GM21367 (cell line): Measurements from ENCODE around the gene GPR18.
A peak's percentile ranks its signal among the peaks of the same experiment; 100 is the strongest.
"Not testable (repeated sequence)": the region's sequence is repeated elsewhere in the genome, so short reads cannot be mapped to it uniquely, and the experiment has no call there.

Experiments
- ATAC-seq: cut with Tn5 transposase; IDR thresholded peaks from one replicate; pipeline ENCODE4 v1.9.1; 2021; ENCODE audit not compliant: unreplicated experiment

Gene GPR18

DNA sequence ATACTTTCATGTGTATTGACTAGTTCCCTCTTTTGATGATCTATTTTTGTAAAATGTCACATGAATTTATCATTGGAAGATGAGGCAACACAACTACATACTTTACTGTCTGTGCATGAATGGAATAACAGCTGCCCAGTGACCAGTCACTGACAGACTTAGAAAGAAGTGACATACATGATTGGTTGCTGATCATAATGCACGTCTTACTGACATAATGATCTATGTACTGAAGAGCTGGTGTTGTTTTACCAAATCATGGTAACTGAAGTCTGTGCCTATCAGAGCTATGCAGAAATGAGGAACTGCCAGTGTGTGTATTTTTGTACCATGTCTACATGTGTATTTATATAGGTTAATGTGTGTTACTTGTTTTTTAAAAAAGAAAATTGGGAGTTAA is 26.5 kb downstream of the GPR18 start:
- ATAC-seq: no peak

DNA sequence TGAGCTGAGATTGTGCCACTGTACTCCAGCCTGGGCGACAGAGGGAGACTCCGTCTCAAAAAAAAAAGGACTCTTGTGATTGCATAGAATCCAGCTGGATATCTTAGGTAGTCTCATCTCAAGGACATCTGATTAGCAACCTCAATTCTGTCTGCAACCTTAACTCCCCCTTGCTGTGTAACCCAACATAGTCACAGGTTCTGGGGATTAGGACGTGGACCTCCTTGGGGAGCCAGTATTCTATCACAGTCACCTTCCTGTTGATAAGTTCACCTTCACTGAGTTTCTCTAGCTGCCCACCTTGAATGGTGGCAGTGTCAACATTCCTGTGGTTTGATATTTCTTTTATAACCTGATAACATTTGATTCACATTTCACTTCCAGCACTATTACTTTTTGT is 27.2 kb downstream of the GPR18 start:
- no peak for ATAC-seq

DNA sequence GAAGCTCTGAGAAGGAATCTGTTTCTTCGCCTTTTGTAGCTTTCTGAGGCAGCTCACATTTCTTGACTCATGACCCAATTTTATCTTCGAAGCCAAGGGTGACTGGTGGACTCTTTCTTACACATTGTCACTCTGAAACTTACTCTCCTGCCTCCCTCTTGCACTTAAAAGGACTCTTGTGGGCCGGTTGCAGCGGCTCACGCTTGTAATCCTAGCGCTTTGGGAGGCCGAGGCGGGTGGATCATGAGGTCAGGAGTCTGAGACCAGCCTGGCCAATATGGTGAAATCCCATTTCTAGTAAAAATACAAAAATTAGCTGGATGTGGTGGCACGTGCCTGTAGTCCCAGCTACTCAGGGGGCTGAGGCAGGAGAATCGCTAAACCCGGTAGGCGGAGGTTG is 27.6 kb downstream of the GPR18 start:
- ATAC-seq: not testable (repeated sequence)

GRCh38 chr13:99228737-99229691 is 29.2 kb downstream of the GPR18 start:
- peak; percentile 84 for ATAC-seq

- no peak for ATAC-seq
These were observed 30.1 kb downstream of the GPR18 start for GRCh38 chr13:99227909-99228688.

DNA sequence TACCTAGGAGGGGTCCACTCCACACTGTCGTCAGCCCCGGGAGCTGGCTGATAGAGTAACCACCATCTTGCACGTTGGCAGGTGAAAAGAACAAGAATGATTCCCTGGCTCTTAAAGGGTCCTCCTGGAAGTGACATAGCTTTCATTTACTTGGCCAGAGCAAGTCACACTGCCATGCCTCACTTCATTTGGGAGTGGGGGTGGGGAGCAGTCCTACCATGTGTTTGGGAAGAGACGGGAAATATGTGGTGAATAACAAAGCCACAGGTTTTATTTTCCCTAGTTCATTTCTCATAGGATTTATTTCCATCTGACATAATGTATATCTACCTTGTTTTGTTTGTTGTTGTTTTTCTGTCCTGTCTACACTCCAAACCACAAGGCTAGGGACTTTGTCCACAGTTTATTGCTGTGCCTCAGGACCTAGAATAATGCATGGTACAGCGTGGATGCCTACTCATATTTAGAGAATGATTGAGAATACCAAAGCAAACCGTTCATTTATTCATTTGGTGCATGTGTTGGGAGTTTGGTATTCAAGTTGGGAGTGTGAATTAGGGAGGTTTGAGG is 30.8 kb downstream of the GPR18 start:
- ATAC-seq: no peak

DNA sequence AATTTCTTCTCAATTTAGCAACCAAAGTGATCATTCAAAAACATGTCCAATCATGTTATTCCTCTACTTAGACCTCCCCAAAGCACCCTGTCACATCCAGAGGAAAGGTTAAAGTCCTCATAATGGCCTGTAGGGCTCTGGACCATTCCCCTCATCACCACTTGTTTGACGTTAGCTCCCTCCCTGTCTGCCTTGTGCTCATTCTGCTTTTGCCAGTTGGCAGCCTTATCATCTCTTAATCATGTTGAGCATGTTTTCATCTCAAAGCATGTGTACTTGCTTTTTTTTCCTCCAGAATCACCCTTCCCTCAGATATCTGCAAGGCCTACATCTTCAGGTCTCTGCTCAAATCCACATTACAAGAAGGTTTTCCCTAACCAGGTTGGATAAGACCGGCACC is 31.7 kb downstream of the GPR18 start:
- no peak for ATAC-seq

DNA sequence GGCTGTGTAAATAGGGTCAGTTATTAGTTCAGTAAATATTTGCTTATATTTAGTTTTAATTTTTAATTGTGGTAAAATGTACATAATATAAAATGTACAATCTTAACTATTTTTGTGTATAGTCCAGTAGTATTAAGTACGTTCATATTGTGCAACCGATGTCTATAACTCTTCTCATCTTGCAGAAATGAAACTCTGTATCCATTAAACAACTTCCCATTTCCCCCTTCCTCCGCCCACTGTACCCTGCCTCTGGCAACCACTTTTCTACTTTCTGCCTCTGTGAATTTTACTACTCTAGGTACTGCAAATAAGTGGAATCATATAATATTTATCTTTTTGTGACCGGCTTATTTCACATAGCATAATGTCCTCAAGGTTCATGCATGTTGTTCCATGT is 33.1 kb downstream of the GPR18 start:
- no peak for ATAC-seq

DNA sequence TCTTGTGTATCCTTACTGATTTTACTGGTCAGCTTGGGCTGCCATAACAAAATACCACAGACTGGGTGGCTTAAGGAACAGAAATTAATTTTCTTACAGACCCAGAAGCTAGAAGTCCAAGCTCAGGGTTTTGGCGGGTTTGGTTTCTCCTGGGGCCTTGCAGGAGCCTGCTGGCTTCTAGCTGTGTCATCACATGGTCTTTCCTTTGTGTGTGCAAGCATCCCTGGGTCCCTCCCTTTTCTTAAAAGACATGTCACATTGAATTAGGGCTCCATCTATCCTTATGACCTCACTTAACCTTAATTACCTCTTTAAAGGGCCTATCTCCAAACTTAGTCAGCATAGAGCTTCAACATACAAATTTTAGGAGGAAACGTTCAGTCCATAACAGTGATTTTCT is 34.2 kb downstream of the GPR18 start:
- no peak for ATAC-seq

- ATAC-seq: no peak
These were observed 34.6 kb downstream of the GPR18 start for GRCh38 chr13:99223587-99223986.

GRCh38 chr13:99221567-99222239 is 36.5 kb downstream of the GPR18 start:
- ATAC-seq: no peak

GRCh38 chr13:99220199-99220935 is 37.8 kb downstream of the GPR18 start:
- ATAC-seq: no peak

DNA sequence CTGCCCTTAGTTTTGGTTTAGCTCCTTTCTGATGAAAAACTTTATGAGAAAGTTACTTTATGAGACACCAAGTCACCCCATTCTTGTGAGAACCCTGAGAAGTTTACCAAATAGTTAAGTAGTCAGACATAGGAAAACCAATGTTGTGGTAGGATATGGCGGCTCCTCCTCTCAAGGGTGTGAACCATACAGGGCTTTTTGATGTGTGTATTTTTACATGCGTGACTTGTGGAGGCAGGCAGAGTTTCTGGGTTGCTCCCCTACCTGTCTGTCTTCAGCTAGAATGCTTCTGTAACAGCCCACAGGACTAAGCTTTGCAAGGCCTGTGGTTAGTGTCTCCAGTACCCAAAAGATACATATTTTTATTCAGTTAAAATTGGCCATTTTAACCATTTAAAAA is 39.2 kb downstream of the GPR18 start:
- ATAC-seq: peak; percentile 55

DNA sequence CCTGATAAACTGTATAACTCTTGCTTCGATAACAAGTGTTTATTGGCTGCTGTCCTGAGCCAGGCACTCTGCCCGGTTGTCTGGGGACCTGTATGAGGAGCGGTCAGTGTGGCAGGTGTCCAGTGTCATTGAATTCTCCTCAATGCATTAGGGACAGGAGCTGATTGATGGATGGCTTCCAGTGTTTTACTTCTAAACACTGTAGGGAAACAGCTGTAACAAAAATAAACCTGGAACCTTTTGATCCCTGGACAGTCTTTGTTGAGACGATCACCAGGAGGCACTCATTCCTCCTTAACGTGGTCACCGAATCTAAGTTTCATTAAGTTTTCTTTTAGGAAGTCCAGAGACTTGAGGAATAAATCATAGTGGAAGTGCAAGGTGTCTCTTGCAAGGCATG is 39.6 kb downstream of the GPR18 start:
- ATAC-seq: no peak

DNA sequence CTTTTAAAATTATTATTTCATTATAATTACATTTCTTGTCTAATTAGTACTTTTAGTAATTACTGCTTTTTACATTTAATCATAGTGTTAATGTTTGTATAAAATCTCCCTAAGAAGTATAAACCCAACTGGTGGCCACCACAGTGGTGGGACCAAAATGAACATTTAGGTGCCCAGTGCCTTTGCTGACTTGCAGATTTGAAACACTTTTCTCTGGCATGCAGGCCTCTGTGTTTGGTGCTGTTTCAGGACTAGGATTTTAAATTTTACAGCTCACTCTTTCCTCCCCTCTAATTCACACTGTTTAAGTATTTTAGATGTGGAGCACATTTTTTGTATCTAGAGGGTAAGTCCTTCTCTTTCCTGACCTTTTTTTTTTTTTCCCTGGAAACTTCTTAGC is 40.1 kb downstream of the GPR18 start:
- ATAC-seq: no peak

DNA sequence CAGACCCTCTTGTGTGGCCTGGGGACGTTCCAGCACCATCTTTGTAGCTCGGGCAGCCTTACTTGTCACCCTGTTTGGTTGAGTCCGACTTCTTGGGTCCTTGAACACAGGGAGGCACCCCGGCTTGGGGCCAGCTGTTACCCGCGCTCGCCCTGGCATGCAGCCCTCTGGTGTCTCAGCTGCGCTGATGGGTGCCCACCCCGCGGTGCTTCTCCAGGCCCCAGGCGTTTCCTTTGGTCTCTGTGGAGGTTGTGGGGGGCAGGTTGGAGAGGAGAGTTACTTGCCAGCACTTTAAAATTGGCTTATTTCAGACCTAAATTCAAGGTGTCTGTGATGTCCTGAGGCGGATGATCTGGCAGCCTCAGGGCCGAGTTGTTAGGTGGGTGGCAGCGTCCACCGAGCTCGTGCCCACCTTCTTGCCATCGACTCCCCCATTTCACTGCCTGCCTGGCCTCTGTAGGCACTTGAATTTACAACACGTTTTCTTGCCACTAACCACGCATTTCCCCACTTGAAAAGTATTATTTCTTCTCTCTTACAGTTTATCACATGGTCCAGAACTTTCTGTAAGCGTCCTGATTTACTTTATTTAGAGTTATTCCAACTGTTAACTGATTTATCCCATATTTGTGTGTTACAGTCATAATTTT is 40.6 kb downstream of the GPR18 start:
- no peak for ATAC-seq

GRCh38 chr13:99215184-99215830 is 42.9 kb downstream of the GPR18 start:
- no peak for ATAC-seq

DNA sequence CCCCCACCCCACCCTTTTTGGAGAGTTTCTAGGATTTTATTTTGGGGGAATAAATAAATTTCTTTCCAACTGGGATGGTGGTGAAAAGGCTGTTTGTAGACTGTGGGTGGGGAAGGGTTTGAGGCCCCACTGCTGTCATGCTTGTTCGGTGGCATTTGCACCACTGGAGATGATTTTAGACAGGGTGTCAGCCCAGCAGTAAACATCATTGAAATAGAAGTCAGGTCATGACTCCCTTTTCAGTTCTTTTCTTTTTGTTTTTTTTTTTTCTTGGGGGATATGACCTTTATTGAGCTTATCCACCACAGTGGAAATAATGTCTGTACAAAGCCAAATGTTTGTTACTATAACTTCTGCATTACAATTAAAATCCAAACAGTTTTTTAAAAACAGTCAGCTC is 43.4 kb downstream of the GPR18 start:
- ATAC-seq: no peak

DNA sequence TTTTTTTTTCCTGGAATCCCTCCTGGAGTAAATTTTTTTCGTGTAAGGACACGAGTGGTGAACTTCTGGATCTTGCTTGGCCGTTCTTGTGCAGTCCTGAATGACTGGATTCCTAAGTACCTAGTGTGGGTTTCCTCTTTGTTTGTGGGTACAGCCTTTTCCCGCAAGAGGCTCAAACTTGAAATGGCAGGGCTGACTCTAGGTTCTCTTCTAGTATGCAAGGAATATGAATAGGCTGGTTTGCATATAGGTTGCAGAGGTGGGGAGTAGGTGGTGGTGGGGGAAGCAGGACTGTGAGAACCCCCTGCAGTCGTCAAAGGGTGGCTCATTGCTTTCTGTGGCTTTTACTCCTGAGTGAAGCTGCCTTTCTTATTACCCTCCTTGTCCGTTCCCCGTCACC is 43.9 kb downstream of the GPR18 start:
- ATAC-seq: peak; percentile 75
